HG03354 (cell line): ENCODE data around the gene ASAH2B.
"Not testable (repeated sequence)": the region's sequence is repeated elsewhere in the genome, so short reads cannot be mapped to it uniquely, and the experiment has no call there.

Experiments
- ATAC-seq: cut with Tn5 transposase; IDR thresholded peaks from one replicate; pipeline ENCODE4 v1.9.1; 2021; ENCODE audit warnings: mild to moderate bottlenecking; ENCODE audit not compliant: unreplicated experiment, poor library complexity, severe bottlenecking

ASAH2B gene

GRCh38 chr10:50739618-50740292 lies at the start of gene ASAH2B:
ASAH2B (plus strand) TSS chr10:50739936; CDS start chr10:50745131, 5,195 bp downstream.
- ATAC-seq: peak; percentile 81

GRCh38 chr10:50697819-50698218 lies 41.9 kb upstream of the ASAH2B start:
- not testable (repeated sequence) for ATAC-seq

DNA sequence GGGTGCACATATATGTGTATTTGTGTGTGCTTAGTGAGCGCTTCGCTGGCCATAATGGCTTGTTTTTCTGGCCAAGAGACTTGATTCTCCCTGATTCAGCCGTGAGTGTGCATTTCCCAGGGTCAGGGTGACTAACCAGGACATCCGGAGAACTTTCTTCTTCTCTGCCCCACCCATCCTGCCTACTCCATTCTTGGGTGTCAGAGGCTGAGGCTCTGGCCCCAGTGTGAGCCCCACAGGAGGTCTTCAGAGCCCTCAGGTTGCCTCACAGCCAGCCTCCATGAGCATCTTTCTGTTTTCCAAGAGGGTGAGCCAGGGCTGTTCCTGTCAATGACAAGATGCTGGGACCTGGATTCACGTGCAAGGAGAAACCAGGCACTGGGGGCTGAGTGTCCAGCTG lies 37.8 kb upstream of the ASAH2B start:
- not testable (repeated sequence) for ATAC-seq

GRCh38 chr10:50702997-50703396 lies 36.7 kb upstream of the ASAH2B start:
- not testable (repeated sequence) for ATAC-seq

DNA sequence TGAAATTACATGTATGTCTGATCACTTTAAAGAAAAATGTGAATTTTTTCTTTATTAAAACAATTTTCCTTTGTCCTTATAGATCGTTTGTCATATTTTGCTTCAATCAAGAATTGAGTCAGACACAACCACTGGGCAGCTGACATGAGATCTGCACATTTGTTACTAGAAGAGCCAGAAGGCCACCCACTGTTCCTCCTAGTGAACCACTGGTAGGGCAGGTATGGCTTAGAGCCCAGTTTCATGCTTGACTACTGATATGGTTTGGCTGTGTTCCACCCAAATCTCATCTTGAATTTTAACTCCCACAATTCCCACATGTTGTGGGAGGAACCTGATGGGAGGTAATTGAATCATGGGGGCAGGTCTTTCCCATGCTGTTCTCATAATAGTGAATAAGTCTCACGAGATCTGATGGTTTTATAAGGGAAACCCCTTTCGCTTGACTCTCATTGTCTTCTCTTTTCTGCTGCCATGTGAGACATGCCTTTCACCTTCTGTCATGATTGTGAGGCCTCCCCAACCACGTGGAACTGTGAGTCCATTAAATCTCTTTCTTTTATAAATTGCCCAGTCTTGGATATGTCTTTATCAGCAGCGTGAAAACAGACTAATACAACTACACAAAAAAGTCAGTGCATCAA lies 35.2 kb upstream of the ASAH2B start:
- ATAC-seq: not testable (repeated sequence)

- not testable (repeated sequence) for ATAC-seq
Measured at GRCh38 chr10:50706006-50706405, 33.7 kb upstream of the ASAH2B start.

GRCh38 chr10:50710241-50710640 lies 29.5 kb upstream of the ASAH2B start:
- not testable (repeated sequence) for ATAC-seq

DNA sequence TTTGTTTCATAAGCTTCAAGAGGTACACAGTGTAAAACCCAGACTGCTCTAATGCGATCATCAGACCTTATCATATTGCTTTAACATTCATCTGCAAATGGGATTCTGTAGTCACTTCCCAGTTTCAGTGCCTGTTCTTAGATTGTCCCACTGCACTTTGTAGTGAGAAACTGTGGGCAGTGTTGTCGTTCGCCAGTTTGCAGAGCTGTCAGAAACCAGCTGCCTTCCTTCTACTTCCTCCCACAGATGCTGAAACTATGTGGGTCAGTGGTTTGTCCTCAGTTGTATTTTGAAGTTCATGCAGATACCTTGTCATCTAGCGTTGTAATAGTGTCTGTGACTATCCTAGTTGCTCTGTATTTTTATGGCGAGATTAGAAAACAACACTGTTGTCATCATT lies 15.9 kb upstream of the ASAH2B start:
- ATAC-seq: peak; percentile 76

- ATAC-seq: not testable (repeated sequence)
Measured at GRCh38 chr10:50728112-50728511, 11.6 kb upstream of the ASAH2B start.

- not testable (repeated sequence) for ATAC-seq
Measured at GRCh38 chr10:50738987-50739617, 634 bp upstream of the ASAH2B start.

DNA sequence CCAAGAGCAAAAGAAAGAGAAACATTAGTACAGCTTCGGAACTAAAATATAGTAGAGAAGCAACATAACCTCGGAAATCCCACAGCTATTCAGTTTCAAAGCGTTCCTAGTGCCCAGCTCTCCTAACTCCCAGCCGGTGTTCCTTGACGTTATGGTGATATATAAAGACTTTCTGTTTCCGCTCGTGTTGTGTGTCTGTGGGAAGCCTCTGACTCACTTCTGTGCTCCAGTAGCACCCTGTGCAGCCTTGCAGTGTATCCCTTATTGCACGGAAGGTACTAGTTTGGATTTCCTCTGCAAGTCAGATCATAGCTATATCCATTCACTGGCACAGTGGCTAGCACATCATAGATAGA lies 535 bp downstream of the ASAH2B start:
- peak; percentile 44 for ATAC-seq

DNA sequence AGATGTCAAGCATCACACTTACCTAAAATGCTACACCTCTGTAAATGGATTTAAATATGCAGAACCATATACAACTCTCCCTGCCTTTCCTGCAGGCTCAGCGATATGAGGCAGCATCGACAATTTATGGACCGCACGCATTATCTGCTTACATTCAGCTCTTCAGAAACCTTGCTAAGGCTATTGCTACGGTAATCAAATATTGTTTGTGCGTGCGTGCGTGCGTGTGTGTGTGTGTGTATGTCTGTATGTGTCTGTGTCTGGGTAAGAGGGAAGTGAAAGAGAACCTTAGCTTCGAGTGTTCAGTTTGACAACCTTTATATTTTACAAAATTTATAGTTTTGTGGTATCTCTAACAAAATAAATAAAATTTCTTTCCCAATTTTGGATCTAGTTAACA lies 3.1 kb downstream of the ASAH2B start:
- ATAC-seq: not testable (repeated sequence)

- ATAC-seq: not testable (repeated sequence)
Measured at GRCh38 chr10:50766774-50767513, 27.2 kb downstream of the ASAH2B start.

- not testable (repeated sequence) for ATAC-seq
Measured at GRCh38 chr10:50772042-50772441, 32.3 kb downstream of the ASAH2B start.

GRCh38 chr10:50774868-50775267 lies 35.1 kb downstream of the ASAH2B start:
- ATAC-seq: not testable (repeated sequence)

DNA sequence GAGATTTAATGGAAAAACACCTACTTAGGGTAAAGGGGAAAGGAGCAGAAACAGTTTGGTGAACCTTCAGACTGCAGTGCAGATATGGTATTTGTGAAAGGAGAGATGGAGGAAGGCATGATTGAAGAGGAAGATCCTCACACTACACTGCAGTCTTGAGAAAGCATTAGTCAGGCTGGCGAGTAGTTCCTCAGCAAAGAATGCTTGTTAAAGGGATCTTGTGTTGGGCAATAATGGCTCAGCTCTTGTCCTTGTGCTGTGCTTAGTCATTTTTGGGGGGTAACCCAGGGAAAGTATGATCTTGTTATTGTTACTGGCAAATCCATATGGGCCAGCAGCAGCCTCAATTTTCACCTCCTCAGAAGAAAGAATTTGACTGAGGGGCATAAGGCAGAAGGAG lies 40.3 kb downstream of the ASAH2B start:
- ATAC-seq: not testable (repeated sequence)

DNA sequence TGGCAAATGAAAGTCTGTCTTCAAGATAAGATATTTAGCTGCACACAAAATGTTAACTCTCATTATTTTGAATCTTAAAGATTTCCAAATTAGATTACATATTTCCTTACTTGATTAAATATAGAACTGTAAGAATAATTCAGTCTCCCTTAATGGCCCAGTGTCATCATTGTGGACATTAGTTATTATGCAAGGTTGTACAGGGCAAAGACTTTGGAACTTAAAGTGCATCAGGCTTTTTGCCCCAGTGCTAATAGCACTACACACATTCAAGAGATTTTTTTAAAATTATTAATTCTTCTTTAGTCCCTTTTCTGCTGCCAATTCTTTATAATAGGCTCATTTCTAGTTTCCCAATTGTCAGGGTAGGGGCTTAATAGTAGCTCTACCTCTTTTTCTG lies 42.3 kb downstream of the ASAH2B start:
- ATAC-seq: not testable (repeated sequence)

- not testable (repeated sequence) for ATAC-seq
Measured at GRCh38 chr10:50787962-50788361, 48.2 kb downstream of the ASAH2B start.

GRCh38 chr10:50788951-50789945 lies 49.5 kb downstream of the ASAH2B start:
- ATAC-seq: no peak
